Measurements from ENCODE around the gene UTS2R.
"Not testable (repeated sequence)": the region's sequence is repeated elsewhere in the genome, so short reads cannot be mapped to it uniquely, and the experiment has no call there.

Gene UTS2R

DNA sequence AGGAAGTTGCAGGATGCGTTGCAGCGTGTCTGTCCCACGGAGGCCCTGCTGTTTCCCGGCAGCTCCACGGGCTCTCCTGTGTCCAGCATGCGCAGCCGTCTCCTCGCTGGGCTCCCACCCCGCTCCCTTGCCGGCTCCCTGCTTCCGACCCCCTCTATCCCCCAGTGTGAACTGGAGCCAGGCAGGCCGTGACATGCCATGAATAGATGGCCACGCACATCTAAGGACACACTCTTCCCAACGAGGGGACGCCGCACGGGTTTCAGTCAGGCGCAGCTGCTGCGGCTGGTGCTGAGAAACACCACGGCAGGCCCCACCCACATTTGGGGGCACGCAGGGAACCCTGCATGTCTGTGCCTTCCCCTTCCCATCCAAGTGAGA lies 37.4 kb downstream of the UTS2R start:
- DNase-seq (ENCODE audit: low spot score), result no peak

DNA sequence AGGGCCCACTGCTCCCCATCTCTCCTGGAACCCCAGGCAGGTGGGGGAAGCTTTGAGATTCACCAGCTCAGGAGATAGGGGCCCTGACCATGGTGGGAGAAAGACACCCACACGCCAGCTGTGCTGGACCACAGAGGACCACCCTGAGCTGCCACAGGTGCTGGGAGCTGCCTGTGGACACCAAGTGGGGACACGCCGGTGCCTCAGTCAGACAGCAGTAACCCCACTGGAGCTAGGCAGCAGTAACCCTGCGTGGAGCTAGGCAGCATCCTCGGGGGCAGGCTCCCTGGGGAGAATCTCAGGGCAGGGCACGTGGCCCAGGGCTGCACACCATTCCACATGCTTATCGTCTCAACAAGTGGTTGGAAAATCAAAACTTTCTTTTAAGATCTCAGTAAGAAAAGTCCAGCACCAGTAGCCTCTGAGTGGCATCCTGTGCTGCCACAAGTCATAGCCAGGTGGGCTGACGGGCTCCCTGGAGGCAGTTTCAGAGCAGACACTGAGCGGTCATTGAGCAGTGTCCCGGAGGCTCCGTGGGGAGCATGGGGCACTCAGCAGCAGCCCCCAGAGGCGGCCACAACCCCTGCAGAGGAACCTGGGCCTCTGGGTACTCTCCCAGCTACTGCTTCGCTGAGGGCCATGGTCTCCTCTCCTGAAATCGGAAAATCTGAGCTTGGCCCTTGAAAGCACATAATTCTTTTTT lies 38.6 kb downstream of the UTS2R start:
- DNase-seq (ENCODE audit: low spot score), result no peak

DNA sequence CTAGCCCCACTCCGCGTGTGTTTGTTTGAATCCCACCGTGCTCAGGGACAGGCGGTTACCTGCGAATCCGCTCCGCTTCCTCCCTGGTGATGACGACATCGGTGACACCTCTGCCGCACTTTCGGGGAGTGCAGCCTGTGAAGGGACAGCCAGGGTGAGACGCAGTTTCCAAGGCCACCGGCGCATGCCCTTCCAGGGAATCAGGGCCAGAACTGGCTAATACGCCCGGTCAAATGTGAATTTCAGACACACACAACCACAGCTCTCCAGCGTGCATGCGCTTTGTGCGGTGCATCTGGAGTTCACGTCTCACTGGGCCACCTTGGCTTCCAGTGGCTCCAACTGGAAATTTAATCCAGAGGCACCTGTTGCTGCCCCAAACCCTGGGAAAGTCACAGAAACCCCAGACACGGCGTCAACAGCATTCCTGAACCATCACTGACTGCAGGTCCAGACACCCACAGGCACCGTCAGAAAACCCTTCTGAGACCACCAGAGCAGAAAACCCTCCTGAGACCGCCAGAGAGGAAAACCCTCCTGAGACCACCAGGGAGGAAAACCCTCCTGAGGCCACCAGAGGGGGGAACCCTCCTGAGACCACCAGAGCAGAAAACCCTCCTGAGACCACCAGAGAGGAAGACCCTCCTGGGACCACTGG lies 40.0 kb downstream of the UTS2R start:
- no peak for DNase-seq (ENCODE audit: low spot score)

DNA sequence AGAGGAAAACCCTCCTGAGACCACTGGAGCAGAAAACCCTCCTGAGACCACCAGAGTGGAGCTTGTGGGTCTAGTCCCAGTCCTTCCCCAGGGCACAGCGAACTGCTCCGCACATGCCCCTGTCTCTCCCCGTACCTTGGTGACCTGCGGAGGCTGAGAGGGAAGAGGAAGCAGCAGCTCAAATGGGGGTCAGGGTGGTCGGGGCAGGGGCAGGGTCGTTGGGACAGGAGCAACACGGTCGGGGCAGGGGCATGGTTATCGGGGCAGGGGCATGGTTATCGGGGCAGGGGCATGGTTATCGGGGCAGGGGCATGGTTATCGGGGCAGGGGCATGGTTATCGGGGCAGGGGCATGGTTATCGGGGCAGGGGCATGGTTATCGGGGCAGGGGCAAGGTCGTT lies 40.5 kb downstream of the UTS2R start:
- DNase-seq (ENCODE audit: low spot score), result not testable (repeated sequence)

DNA sequence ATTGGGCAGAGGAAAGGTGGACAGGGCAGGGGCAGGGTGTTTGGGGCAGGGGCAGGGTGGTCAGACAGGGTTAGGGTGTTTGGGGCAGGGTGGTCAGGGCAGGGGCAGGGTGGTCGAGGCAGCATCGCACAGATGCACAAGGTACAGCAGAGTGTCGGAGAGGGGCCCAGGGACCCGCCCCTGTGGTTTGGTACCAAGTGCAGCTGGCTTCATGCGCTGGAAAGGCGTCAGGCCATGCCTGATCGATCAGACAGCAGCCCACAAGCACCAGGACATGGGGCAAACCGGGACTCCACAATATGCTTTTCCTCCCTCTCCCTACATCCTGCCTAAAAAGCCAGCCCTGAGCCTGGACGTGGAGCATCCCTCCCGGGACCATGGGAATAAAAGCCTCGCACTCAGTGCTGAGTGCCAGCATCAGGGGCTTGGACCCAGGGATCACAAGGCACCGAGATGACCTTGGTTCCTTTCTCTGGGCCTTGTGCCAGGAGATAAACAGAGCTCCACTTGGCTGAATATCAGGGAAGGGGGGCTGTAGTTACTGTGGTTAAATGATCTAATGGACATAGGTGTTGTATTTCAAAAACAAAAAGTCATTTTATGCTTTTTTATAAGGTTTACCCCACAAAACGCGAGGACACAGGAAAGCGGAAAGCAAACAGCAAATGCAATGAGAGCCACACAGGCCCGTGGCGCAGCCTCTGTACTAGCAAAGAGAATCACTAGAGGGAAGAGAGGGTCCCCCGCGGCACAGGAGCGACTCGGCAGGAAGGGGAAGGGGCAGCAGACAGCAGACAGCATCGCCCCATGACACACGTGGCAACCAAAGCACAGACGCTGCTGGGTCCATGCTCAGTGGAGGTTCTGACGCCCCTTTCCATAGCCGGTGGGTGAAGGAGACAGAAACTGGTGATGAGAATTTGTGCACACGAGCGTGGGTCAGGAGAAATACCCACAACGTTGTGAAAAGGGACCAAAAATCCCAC lies 41.3 kb downstream of the UTS2R start:
- no peak for DNase-seq (ENCODE audit: low spot score)

DNA sequence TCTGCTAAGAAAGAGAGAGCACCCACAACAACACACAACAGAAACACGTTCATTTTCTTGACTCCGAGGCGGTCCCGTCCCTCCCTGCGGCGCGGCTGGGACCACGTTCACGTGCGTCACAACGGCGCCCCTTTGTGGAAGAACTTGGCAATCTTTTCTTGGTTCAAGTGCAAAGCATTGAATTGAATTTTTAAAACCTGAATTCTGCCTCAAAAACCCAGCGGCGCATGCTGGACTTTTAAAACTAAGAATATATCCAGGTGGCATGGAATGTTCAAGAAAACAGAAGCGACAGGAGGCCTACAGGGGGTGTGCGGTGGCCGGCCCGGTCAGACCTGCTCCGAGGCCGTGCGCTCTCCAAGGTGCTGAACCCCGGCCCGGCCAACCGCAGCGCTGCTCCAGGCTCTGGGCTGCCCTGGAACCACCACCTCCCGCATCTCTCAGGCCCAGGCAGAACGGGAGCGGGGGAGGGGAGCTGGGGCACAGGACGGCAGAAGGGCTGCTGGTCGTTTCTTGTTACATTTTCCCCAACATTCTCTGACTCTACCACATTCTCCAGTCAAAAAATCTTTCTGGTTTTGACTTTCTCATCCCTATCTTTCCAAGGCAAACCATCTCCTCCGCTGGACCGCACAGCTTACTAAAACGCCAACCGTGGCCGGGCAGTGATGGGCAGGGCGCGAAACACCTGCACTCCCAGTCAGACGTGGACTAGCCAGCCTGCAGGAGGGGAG lies 43.1 kb downstream of the UTS2R start:
- DNase-seq (ENCODE audit: low spot score), result peak; percentile 31

DNA sequence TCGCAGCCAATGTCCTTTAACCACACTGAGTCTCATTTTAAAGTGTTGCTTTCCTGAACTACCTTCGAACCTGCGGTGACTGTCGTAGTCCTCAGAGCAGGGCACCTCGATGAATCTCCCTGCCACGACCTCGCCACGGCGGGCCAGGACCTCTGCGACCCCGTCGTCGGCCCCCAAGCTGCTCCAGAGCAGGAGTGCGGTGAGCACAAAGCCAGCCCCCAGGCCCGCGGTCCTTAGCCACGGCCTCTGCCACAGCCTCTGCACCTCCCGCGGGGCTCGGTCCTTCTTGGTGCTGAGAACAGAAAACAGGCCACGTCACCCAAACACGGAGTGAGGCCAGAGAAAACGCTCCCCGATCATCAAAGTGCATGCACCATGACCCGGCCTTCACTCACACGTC lies 43.8 kb downstream of the UTS2R start:
- no peak for DNase-seq (ENCODE audit: low spot score)

DNA sequence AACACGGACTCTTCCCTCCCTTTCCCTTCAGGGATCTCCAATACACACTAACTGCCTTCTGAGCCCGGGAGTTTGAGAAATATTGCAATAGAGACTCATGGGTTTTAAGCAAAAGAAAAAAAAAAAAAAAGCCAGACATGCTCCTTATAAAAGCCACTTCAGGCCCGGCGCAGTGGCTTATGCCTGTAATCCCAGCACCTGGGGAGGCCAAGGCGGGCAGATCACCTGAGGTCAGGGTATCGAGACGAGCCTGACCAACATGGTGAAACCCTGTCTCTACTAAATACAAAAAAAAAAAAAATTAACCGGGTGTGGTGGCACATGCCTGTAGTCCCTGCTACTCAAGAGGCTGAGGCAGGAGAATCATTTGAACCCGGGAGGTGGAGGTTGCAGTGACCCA lies 44.2 kb downstream of the UTS2R start:
- DNase-seq (ENCODE audit: low spot score), result no peak

DNA sequence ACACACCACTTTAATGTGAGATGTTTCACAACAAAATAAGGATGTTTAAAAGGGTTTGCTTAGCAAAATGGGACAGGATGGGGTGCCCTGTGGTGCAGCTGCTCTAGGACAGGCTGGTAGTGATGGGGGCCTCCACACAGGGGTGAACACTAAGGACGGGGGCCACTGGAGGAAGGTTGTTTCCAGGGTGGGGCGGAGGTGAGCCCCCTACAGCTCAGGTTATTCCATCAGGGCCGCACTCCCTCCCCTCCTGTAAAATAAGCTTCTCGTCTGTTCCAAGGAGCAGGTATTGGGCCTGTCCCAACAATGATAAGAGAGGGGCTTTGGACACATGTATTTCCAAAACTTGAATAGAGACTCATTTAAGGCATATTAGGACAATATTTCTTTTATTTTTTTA lies 44.7 kb downstream of the UTS2R start:
- DNase-seq (ENCODE audit: low spot score), result no peak

DNA sequence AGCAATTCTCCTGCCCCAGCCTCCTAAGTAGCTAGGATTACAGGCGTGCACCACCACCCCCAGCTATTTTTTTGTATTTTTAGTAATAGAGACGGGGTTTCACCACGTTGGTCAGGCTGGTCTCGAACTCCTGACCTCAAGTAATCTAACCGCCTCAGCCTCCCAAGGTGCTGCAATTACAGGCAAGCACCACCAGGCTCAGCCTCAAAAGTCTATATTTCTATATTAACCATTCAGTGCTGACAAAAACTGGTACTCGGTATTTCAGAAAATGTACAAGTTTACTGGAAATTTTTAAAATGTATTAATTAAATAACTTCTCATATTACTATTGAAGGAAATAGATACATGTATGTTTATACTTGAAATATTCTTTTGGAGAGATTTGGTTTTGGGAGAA lies 45.2 kb downstream of the UTS2R start:
- DNase-seq (ENCODE audit: low spot score), result peak; percentile 56

DNA sequence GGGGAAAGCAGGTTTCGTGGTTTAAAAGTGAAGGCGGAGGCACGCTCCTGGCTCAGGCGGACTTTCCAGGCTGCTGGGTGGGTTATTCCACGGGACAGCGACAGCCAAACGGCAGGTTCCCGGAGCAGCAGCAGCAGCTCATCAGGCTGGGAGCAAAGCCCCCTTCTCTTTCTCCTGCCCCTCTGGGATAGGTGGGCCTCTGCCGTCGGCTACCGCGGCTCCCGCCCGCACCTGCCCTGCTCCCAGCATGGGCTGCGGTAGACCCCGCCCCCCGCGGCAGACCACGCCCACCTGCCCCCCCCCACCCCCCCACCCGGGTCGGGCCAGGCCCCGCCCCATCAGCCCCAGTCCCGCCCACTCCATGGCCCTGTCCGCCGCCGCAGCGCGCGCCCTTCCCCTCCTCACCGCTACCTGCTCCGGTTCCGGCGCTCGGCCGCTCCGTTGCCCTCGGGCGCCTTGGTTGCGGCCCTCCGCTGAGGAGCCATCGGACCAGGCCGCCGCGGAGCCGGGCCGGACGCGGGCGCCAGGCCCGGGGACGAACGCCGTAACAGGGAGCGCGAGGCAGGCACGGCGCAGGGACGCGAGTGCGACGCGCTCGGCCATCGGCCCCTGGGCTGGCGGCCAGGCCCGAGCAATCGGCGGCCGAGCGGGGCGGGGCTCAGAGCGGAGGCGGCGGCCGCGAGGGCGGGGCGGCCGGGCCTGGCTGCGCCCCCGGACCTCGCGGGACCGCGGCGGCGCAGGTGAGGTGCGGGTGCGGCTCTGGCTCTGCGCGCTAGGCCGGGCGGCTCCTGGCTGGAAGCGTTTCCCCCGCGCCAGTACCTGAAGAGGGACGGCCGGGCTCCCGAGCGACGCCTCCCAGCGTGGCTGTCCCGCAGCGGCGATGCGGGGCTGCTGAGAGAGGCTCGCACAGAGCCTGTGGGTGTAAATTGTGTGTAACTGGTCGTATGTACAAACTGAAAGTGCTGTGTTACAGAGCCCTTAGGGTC lies 46.7 kb downstream of the UTS2R start, which contains the start of the genes HEXD and OGFOD3:
TSS of gene HEXD (plus strand) at position 347 of the 986 bp plus-strand sequence. CDS start 1,453 bp downstream, outside the sequence.
TSS of gene OGFOD3 (minus strand) at position 586 of the 986 bp plus-strand sequence. CDS start at position 485, 101 bp downstream.
- peak; percentile 87 for DNase-seq (ENCODE audit: low spot score)

DNA sequence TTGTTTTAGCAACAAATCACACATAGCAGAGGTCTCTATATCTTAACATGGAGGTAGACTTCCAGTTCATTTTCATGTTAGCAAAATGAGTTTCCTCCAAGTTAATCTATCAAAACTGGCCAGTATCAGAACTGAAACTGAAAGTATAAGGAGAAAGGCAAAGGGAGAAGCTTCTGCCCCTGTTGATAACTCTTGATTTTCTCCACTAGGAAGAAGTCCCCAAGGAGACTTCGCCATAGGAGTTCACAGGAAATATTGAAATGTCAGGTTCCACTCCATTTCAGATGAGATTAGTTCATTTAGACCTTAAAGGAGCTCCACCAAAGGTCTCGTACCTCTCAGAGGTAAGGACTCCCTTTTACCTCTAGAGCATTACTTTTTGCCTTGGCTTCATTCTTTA lies 48.0 kb downstream of the UTS2R start:
- no peak for DNase-seq (ENCODE audit: low spot score)

DNA sequence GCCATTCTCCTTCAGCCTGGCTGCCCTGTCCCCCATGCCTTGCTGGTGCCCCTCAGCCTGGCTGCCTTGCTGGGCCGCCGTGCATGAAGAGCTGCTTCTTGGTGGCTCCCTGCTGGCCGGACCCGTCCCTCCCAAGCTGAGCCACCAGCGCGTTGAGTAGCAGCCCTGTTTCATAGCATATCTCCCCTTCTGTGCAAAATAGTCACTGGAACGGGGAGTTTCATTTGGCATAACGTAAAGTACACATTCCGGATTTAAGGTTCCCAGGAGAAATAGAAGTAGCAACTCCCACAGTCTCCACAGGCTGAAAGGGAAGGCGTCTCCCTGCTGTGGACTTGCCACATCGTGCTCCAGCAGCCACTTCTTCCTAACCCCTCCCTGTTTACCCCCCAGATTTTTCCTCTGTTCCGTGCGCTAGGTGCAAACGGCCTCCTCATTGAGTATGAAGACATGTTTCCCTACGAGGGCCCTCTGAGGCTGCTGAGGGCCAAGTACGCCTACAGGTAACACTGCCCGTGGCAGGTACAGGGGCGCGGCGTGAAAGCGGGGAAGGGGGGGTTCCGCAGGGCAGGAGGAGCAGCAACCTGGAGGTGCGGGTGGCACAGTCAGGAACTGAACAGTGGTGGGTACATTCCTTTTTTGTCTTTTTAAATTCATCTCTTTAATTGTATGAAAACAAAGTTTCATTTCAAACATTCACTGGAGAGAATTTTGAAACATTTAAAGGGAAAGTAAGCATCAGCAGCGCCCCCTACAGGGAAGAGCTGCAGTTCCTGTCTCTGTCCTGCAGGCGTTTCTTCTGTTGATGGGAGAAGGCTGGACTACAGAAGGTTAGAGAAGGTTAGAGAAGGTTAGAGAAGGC lies 52.7 kb downstream of the UTS2R start:
- DNase-seq (ENCODE audit: low spot score), result peak; percentile 34

DNA sequence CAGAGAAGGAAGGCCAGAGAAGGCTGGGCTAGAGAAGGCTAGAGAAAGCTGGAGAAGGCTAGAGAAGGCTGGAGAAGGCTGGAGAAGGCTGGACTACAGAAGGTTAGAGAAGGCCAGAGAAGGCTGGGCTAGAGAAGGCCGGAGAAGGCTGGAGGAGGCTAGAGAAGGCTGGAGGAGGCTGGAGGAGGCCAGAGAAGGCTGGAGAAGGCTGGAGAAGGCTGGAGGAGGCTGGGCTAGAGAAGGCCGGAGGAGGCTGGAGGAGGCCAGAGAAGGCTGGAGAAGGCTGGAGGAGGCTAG lies 53.2 kb downstream of the UTS2R start:
- no peak for DNase-seq (ENCODE audit: low spot score)

Measured in RKO (cell line).